HCT116 (cell line): ENCODE data around the gene C10orf143. TPM values are rescaled to one million over a fixed set of nuclear protein-coding genes. Genes with fewer than 3 reads are reported as not detected.

ENCODE experiments used
- ATAC-seq: fragments of 200-7000 bp; cut with Tn5 transposase; 2 replicates; pipeline ENCODE4 v1.9.1; 2020; ENCODE audit warnings: mild to moderate bottlenecking, moderate library complexity
- BruUV-seq: library from RNA; stranded (reverse); fragments of 400-500 nt; replicated peaks from 2 replicates; lab custom pipeline; 2021; lab: Mats Ljungman, UMichigan
- CTCF ChIA-PET: fragments of 300-600 bp; sonication (Branson Sonifier 250); formaldehyde crosslinking; loops from one replicate; lab custom pipeline; 2021; ENCODE audit warnings: antibody characterized with exemption; lab: Charles Lee
- POLR2A ChIA-PET: fragments of 300-600, 350-600 bp; sonication (Branson Sonifier 250); formaldehyde crosslinking; loops from one replicate; lab custom pipeline; 2021; ENCODE audit warnings: antibody characterized with exemption; lab: Charles Lee
- RAD21 ChIA-PET, 2 experiments: fragments of 300-600 bp; sonication (Branson Sonifier 250); formaldehyde crosslinking; loops; one replicate each; lab custom pipeline; 2023; ENCODE audit warnings: low total read pairs in 2 of 2; ENCODE audit not compliant: uncharacterized antibody in 2 of 2, unreplicated experiment in 2 of 2, low non-redundant PET in 1 of 2; lab: Charles Lee
- DNase-seq: peaks from one replicate; pipeline ENCODE4 v3.0.0-alpha.2; 2010; ENCODE audit warnings: low read depth, low spot score
- H2AFZ ChIP-seq: fragments of 200-600 bp; shearing (Covaris generic), sonication (generic); 2 replicates; pipeline ENCODE4 v1.6.1; 2017; ENCODE audit warnings: low read depth, mixed run types, mixed read lengths, antibody characterized with exemption, low read length; ENCODE audit not compliant: poor library complexity, severe bottlenecking
- H3K27ac ChIP-seq: 2 replicates; pipeline ENCODE4 v1.5.1; 2012; ENCODE audit warnings: low read depth, low read length
- H3K27me3 ChIP-seq: fragments of 200-600 bp; sonication (generic); 2 replicates; pipeline ENCODE4 v1.6.1; 2016; ENCODE audit warnings: mixed run types, low read length, mixed read lengths; ENCODE audit not compliant: insufficient read depth
- H3K36me3 ChIP-seq, 2 experiments: fragments of 200-500 bp in 1 of 2; fragments of 200-600 bp in 1 of 2; sonication (Bioruptor generic) in 1 of 2; sonication (generic) in 1 of 2; 2 replicates each; pipeline versions ENCODE4 v1.5.1 to v1.6.1; 2014 to 2016; ENCODE audit warnings: low read length in 2 of 2, inconsistent platforms in 1 of 2, mixed read lengths in 1 of 2, mixed run types in 1 of 2; ENCODE audit not compliant: insufficient read depth in 2 of 2, control insufficient read depth in 1 of 2
- H3K4me1 ChIP-seq, 2 experiments: fragments of 200-600 bp in 1 of 2; sonication (generic) in 1 of 2; 2 replicates each; pipeline versions ENCODE4 v1.5.1 to v1.6.1; 2012 to 2017; ENCODE audit warnings: low read length in 2 of 2, inconsistent platforms in 1 of 2, mild to moderate bottlenecking in 1 of 2, mixed read lengths in 1 of 2, mixed run types in 1 of 2, moderate library complexity in 1 of 2; ENCODE audit not compliant: insufficient read depth in 2 of 2, control insufficient read depth in 1 of 2
- H3K4me2 ChIP-seq: fragments of 200-600 bp; sonication (generic); 2 replicates; pipeline ENCODE4 v1.6.1; 2017; ENCODE audit warnings: mixed run types, low read length, mixed read lengths
- H3K4me3 ChIP-seq, 2 experiments: fragments of 200-600 bp in 1 of 2; sonication (generic) in 1 of 2; replicated peaks in 1 of 2; 2 replicates each; pipeline ENCODE4 v1.5.1; 2011 to 2016; ENCODE audit warnings: low read length in 2 of 2, control low read depth in 1 of 2, low read depth in 1 of 2, mild to moderate bottlenecking in 1 of 2, mixed read lengths in 1 of 2, mixed run types in 1 of 2
- H3K79me2 ChIP-seq: fragments of 200-600 bp; sonication (generic); 2 replicates; pipeline ENCODE4 v1.6.1; 2017; ENCODE audit warnings: mild to moderate bottlenecking, mixed run types, low read length, moderate library complexity, mixed read lengths; ENCODE audit not compliant: insufficient read depth
- H3K9ac ChIP-seq: fragments of 200-600 bp; sonication (generic); 2 replicates; pipeline ENCODE4 v1.6.1; 2016; ENCODE audit warnings: low read length, mixed read lengths
- H3K9me2 ChIP-seq: fragments of 200-600 bp; sonication (generic), shearing (Covaris generic); 2 replicates; pipeline ENCODE4 v1.6.1; 2017; ENCODE audit warnings: mixed run types, mild to moderate bottlenecking, moderate library complexity; ENCODE audit not compliant: insufficient read depth
- H3K9me3 ChIP-seq, 2 experiments: fragments of 200-500 bp in 1 of 2; fragments of 200-600 bp in 1 of 2; sonication (Bioruptor generic) in 1 of 2; sonication (generic) in 1 of 2; 2 replicates each; pipeline ENCODE4 v1.6.1; 2014 to 2017; ENCODE audit warnings: low read length in 2 of 2, mixed read lengths in 2 of 2, inconsistent platforms in 1 of 2, low read depth in 1 of 2, mild to moderate bottlenecking in 1 of 2, mixed run types in 1 of 2, moderate library complexity in 1 of 2; ENCODE audit not compliant: control insufficient read depth in 1 of 2, insufficient read depth in 1 of 2
- H4K20me1 ChIP-seq: fragments of 200-600 bp; sonication (generic), shearing (Covaris generic); 2 replicates; pipeline ENCODE4 v1.6.1; 2017; ENCODE audit warnings: mixed run types, mild to moderate bottlenecking, moderate library complexity; ENCODE audit not compliant: insufficient read depth
- ATF3 ChIP-seq: IDR thresholded peaks from 2 replicates; pipeline ENCODE4 v1.6.1; 2012
- CBX3 ChIP-seq: IDR thresholded peaks from 2 replicates; pipeline ENCODE4 v1.6.1; 2012; ENCODE audit warnings: low read depth
- CEBPB ChIP-seq: IDR thresholded peaks from 2 replicates; pipeline ENCODE4 v1.6.1; 2012; ENCODE audit warnings: low read depth
- CTCF ChIP-seq, 3 experiments: fragments of 200-600 bp in 1 of 3; sonication (generic) in 1 of 3; IDR thresholded peaks in 2 of 3; conservative IDR thresholded peaks in 1 of 3; 2 replicates each; pipeline ENCODE4 v1.5.1; 2012 to 2017; ENCODE audit warnings: low read depth in 2 of 3, low read length in 2 of 3, antibody characterized with exemption in 1 of 3, borderline replicate concordance in 1 of 3, control low read depth in 1 of 3, mild to moderate bottlenecking in 1 of 3, mixed read lengths in 1 of 3, mixed run types in 1 of 3, moderate library complexity in 1 of 3; ENCODE audit not compliant: insufficient read depth in 1 of 3
- ELF1 ChIP-seq: IDR thresholded peaks from 2 replicates; pipeline ENCODE4 v1.6.1; 2012; ENCODE audit warnings: low read depth, borderline replicate concordance
- EZH2 ChIP-seq: fragments of 200-600 bp; sonication (generic); IDR thresholded peaks from 2 replicates; pipeline ENCODE4 v1.6.1; 2017; ENCODE audit warnings: antibody characterized with exemption, mixed run types
- EZH2phosphoT487 ChIP-seq: fragments of 200-600 bp; IDR thresholded peaks from 2 replicates; pipeline ENCODE4 v1.6.1; 2018; ENCODE audit warnings: antibody characterized with exemption, borderline replicate concordance
- FOSL1 ChIP-seq: IDR thresholded peaks from 2 replicates; pipeline ENCODE4 v1.6.1; 2012; ENCODE audit warnings: low read depth
- MAX ChIP-seq: IDR thresholded peaks from 2 replicates; pipeline ENCODE4 v1.6.1; 2012
- POLR2A ChIP-seq: IDR thresholded peaks from 2 replicates; pipeline ENCODE4 v1.7.0; 2011; ENCODE audit warnings: borderline replicate concordance; ENCODE audit not compliant: insufficient read depth, insufficient read length; ENCODE audit errors: extremely low read depth
- POLR2AphosphoS5 ChIP-seq: IDR thresholded peaks from 2 replicates; pipeline ENCODE4 v1.6.1; 2011; ENCODE audit warnings: mild to moderate bottlenecking, low read depth, low read length, moderate library complexity
- RAD21 ChIP-seq: IDR thresholded peaks from 2 replicates; pipeline ENCODE4 v1.6.1; 2012; ENCODE audit warnings: low read depth, mild to moderate bottlenecking
- REST ChIP-seq: IDR thresholded peaks from 2 replicates; pipeline ENCODE4 v1.6.1; 2012; ENCODE audit warnings: low read depth
- SIN3A ChIP-seq: IDR thresholded peaks from 2 replicates; pipeline ENCODE4 v1.6.1; 2012; ENCODE audit warnings: low read depth
- SRF ChIP-seq: IDR thresholded peaks from 2 replicates; pipeline ENCODE4 v1.6.1; 2012; ENCODE audit warnings: low read depth
- TCF7L2 ChIP-seq: IDR thresholded peaks from 2 replicates; pipeline ENCODE4 v1.7.0; 2011; ENCODE audit warnings: borderline replicate concordance, inconsistent platforms; ENCODE audit not compliant: insufficient read depth, insufficient read length; ENCODE audit errors: extremely low read depth
- YY1 ChIP-seq: IDR thresholded peaks from 2 replicates; pipeline ENCODE4 v1.6.1; 2011; ENCODE audit warnings: low read length, low read depth, moderate library complexity, mild to moderate bottlenecking; ENCODE audit not compliant: insufficient replicate concordance; ENCODE audit errors: extremely low read depth
- ZBTB33 ChIP-seq: IDR thresholded peaks from 2 replicates; pipeline ENCODE4 v1.6.1; 2011; ENCODE audit warnings: mild to moderate bottlenecking, low read length, moderate library complexity; ENCODE audit not compliant: insufficient replicate concordance; ENCODE audit errors: extremely low read depth
- ZFX ChIP-seq: fragments of 450-650 bp; IDR thresholded peaks from 2 replicates; pipeline ENCODE4 v1.6.1; 2017
- ZNF274 ChIP-seq: fragments of 200-500 bp; sonication (Bioruptor generic); IDR thresholded peaks from 2 replicates; pipeline ENCODE4 v1.6.1; 2014; ENCODE audit warnings: mild to moderate bottlenecking, low read depth, low read length, inconsistent platforms
- intact Hi-C: fragments of 100-400 bp; cut with micrococcal nuclease; formaldehyde crosslinking; loops from 2 replicates; pipeline ENCODE4 v1.10.0; 2022
- total RNA-seq: library from RNA; stranded (reverse); gene quantifications from one replicate; pipeline ENCODE4 v1.2.1, GENCODE V29; 2021; ENCODE audit not compliant: unreplicated experiment

C10orf143 gene
- total RNA-seq, 1 experiment from 2014 or later: 0.66 TPM

GRCh38 chr10:130064783-130065182 is 45.8 kb downstream of the C10orf143 start:
- H3K79me2 ChIP-seq: no peaks in the 10 kb centered on the region
- H3K9ac ChIP-seq: no peak overlapping the region
- intact Hi-C loops: no loop called here
- ChIA-PET CTCF (no interaction called here), RAD21 (no interaction called here), POLR2A (no interaction called here)
- no peak overlapping the region for H2AFZ ChIP-seq
- DNase-seq (no peak), ATAC-seq (no peak)
- no peaks in the 10 kb centered on the region for H3K36me3 ChIP-seq
- no TSS peak for BruUV-seq
- H3K27ac ChIP-seq: no peak overlapping the region
- no peaks in the 10 kb centered on the region for H3K9me3 ChIP-seq
- no peaks in the 10 kb centered on the region for H3K9me2 ChIP-seq
- no peak overlapping the region for H3K4me2 ChIP-seq
- H3K27me3 ChIP-seq: peaks cover 9% of the 10 kb centered on the region; the same call in 1 of the 2 replicates
- no peaks in the 10 kb centered on the region for H4K20me1 ChIP-seq
- no peaks in the 10 kb centered on the region for H3K4me1 ChIP-seq
- no peak overlapping the region for H3K4me3 ChIP-seq
- TF ChIP-seq TCF7L2 (no peak), ZBTB33 (no peak), ZFX (no peak), REST (no peak), EZH2 (no peak), YY1 (no peak), SRF (no peak), POLR2A (no peak), POLR2AphosphoS5 (no peak), ELF1 (no peak), EZH2phosphoT487 (no peak), CBX3 (no peak), RAD21 (no peak), SIN3A (no peak), CEBPB (no peak), MAX (no peak), CTCF (IDR thresholded peaks at IDR 0.05 in 2 of 3, conservative IDR thresholded peaks at IDR 0.05 in 1 of 3; ENCODE audit: borderline replicate concordance in 1 of 3, insufficient read depth in 1 of 3, low read depth in 2 of 3, low read length in 2 of 3) (no peak), FOSL1 (no peak), ZNF274 (no peak), ATF3 (no peak)
